HL-60 (cell line): ENCODE results near the gene KLHL12.
A peak's percentile ranks its signal among the peaks of the same experiment; 100 is the strongest.

ENCODE experiments used
- DNase-seq, 2 experiments: peaks; one replicate each; pipeline ENCODE4 v3.0.0-alpha.2; 2010 to 2020; ENCODE audit warnings: low read depth in 1 of 2, low spot score in 1 of 2
- H3K27ac ChIP-seq: fragments of 250-450 bp; sonication (Bioruptor Pico); replicated peaks from 2 replicates; pipeline ENCODE4 v1.5.1; 2020; ENCODE audit warnings: mild to moderate bottlenecking, moderate library complexity
- H3K27me3 ChIP-seq: fragments of 250-450 bp; sonication (Bioruptor Pico); 2 replicates; pipeline ENCODE4 v1.5.1; 2021; ENCODE audit warnings: mild to moderate bottlenecking, moderate library complexity; ENCODE audit not compliant: insufficient read depth, poor library complexity, severe bottlenecking
- H3K4me3 ChIP-seq: replicated peaks from 2 replicates; pipeline ENCODE4 v1.5.1; 2011; ENCODE audit warnings: mild to moderate bottlenecking, control low read depth, low read length; ENCODE audit not compliant: insufficient read depth
- GABPA ChIP-seq: IDR thresholded peaks from 2 replicates; pipeline ENCODE4 v1.6.1; 2012; ENCODE audit warnings: low read depth
- POLR2AphosphoS5 ChIP-seq: IDR thresholded peaks from 2 replicates; pipeline ENCODE4 v1.6.1; 2012; ENCODE audit warnings: low read depth
- SPI1 ChIP-seq: IDR thresholded peaks from 2 replicates; pipeline ENCODE4 v1.6.1; 2012; ENCODE audit warnings: low read depth, mild to moderate bottlenecking, borderline replicate concordance
- long read RNA-seq: library from polyadenylated mRNA; unstranded; transcript quantifications from one replicate; pipeline ENCODE4 v2.0.0, GENCODE V29; 2020
- TF ChIP-seq, protein P1 (sequence below): IDR thresholded peaks from 2 replicates; pipeline ENCODE4 v1.6.1; 2012; ENCODE audit warnings: low read depth; ENCODE audit not compliant: insufficient replicate concordance
- TF ChIP-seq, protein P2 (sequence below): IDR thresholded peaks from one replicate; pipeline ENCODE4 v1.5.1; 2011; ENCODE audit warnings: low read length, control low read depth, inconsistent platforms; ENCODE audit not compliant: insufficient read depth

Gene KLHL12
- long read RNA-seq, transcript KLHL12-203 (12 exons, 3,359 nt), result major isoform, 280 of 318 reads
- long read RNA-seq, partial matches to known transcripts, result 15 of 318 reads
- long read RNA-seq, other reads (novel, unspliced or antisense), result 23 of 318 reads

DNA sequence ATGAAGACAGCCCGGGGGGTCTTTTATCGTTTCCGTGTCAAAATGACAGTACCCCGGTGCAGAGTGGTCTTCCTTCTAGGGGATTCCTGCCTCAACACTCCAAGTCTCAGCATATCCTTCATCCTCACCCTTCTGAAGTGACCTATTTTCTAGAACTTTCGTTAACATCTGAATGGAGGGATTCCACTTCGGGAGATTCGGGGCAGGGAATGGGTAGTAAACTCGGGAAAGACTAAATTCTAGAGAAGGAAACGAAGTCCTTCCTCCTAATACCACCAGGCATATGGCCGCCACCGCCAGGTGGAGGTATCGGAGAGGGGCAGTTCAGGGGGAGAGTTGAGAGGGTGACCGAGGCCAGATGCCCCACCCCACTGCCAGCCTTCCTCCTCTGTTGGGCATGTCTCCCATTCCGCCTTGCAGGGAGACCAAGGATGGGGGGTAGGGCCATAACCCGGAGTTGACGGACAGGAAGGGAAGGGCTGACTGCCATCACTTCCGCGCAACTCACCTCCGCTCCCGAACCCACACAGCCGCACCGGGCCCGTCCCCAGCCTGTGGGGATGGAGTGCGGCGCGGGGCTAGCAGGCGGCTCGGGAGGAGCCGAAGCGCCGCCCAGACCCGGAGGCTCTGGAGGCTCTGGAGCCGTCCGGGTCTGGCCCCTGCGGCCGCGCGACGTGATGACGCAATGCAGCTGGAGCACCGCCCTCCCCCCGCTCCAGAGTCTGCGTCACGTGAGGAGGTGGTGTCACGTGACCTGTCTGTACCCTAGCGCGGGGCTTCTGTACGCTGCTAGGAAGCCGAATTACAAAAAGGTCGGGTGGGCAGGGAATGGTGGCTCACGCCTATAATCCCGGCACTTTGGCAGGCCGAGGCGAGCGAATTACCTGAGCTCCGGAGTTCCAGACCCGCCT, at the start of gene KLHL12:
Gene KLHL12, minus strand, starts transcription at position 654 of the 911 bp plus-strand sequence. CDS start 2,072 bp downstream, outside the sequence.
- peak; percentile 96 to 98 for DNase-seq
- Histone ChIP-seq H3K27me3 (no peaks in the 10 kb centered on the region), H3K27ac (peak within 1 kb of the TSS; percentile 85), H3K4me3 (peak within 1 kb of the TSS; percentile 74)
- TF ChIP-seq, protein P1, sequence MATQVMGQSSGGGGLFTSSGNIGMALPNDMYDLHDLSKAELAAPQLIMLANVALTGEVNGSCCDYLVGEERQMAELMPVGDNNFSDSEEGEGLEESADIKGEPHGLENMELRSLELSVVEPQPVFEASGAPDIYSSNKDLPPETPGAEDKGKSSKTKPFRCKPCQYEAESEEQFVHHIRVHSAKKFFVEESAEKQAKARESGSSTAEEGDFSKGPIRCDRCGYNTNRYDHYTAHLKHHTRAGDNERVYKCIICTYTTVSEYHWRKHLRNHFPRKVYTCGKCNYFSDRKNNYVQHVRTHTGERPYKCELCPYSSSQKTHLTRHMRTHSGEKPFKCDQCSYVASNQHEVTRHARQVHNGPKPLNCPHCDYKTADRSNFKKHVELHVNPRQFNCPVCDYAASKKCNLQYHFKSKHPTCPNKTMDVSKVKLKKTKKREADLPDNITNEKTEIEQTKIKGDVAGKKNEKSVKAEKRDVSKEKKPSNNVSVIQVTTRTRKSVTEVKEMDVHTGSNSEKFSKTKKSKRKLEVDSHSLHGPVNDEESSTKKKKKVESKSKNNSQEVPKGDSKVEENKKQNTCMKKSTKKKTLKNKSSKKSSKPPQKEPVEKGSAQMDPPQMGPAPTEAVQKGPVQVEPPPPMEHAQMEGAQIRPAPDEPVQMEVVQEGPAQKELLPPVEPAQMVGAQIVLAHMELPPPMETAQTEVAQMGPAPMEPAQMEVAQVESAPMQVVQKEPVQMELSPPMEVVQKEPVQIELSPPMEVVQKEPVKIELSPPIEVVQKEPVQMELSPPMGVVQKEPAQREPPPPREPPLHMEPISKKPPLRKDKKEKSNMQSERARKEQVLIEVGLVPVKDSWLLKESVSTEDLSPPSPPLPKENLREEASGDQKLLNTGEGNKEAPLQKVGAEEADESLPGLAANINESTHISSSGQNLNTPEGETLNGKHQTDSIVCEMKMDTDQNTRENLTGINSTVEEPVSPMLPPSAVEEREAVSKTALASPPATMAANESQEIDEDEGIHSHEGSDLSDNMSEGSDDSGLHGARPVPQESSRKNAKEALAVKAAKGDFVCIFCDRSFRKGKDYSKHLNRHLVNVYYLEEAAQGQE, result peak; percentile 34
- TF ChIP-seq POLR2AphosphoS5 (peak; percentile 75), GABPA (no peak; the same call in 1 of the 2 replicates), SPI1 (no peak)
- TF ChIP-seq, protein P2, sequence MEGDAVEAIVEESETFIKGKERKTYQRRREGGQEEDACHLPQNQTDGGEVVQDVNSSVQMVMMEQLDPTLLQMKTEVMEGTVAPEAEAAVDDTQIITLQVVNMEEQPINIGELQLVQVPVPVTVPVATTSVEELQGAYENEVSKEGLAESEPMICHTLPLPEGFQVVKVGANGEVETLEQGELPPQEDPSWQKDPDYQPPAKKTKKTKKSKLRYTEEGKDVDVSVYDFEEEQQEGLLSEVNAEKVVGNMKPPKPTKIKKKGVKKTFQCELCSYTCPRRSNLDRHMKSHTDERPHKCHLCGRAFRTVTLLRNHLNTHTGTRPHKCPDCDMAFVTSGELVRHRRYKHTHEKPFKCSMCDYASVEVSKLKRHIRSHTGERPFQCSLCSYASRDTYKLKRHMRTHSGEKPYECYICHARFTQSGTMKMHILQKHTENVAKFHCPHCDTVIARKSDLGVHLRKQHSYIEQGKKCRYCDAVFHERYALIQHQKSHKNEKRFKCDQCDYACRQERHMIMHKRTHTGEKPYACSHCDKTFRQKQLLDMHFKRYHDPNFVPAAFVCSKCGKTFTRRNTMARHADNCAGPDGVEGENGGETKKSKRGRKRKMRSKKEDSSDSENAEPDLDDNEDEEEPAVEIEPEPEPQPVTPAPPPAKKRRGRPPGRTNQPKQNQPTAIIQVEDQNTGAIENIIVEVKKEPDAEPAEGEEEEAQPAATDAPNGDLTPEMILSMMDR, result peak; percentile 11

DNA sequence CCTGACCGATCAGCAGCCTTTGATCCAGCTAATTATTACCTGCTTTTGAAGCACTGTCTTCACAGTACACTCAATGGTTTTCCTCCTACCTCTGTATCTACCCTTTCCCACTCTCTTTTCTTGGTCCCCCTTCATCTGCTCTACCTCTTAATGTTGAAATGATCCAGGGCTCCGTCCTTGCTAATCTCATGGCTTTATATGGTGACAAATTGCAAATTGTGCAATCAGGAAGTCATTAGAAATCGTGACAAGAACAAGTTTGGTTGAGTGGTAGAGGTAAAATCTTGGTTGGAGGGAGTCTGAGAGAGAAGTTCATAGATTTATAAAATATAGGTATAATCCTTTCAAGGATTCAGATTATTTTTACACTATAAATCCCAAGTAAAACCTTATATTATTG, 49.6 kb upstream of the KLHL12 start:
- DNase-seq, result peak; percentile 36 to 84
- Histone ChIP-seq H3K27me3 (no peaks in the 10 kb centered on the region), H3K4me3 (no peak overlapping the region), H3K27ac (no peak overlapping the region)
- TF ChIP-seq GABPA, result no peak
- TF ChIP-seq, protein P1, result no peak
- no peak for TF ChIP-seq SPI1
- no peak for TF ChIP-seq POLR2AphosphoS5
- TF ChIP-seq, protein P2, result no peak

DNA sequence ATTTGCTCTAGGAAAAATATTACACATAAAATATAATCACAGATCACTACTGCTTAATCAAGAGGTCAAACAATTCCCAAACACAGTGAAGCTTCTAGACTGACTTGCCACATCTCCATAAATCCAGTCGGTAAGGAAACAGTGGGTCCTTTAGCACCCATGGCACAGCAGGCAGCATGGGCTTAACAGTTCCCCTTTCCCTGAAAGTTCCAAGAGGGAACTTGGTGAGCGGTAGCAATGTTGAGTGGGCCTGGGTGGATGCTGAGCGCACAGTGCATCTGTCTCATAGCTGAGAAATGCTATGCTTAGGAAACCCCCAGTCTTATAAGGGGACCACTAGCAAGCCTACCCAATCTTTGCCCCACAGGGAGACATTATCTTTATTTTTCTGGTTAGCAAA, 47.8 kb upstream of the KLHL12 start:
- no peak for TF ChIP-seq GABPA
- TF ChIP-seq, protein P1, result no peak

More for the DNA sequence above, 47.8 kb upstream of the KLHL12 start:
- Histone ChIP-seq H3K27me3 (no peaks in the 10 kb centered on the region), H3K4me3 (no peak overlapping the region), H3K27ac (no peak overlapping the region)
- DNase-seq, result no peak
